GM18861 (cell line): Measurements from ENCODE around the gene HPSE2.

ENCODE experiments used
- ATAC-seq: cut with Tn5 transposase; IDR thresholded peaks from one replicate; pipeline ENCODE4 v1.9.1; 2021; ENCODE audit not compliant: unreplicated experiment

HPSE2 gene

DNA sequence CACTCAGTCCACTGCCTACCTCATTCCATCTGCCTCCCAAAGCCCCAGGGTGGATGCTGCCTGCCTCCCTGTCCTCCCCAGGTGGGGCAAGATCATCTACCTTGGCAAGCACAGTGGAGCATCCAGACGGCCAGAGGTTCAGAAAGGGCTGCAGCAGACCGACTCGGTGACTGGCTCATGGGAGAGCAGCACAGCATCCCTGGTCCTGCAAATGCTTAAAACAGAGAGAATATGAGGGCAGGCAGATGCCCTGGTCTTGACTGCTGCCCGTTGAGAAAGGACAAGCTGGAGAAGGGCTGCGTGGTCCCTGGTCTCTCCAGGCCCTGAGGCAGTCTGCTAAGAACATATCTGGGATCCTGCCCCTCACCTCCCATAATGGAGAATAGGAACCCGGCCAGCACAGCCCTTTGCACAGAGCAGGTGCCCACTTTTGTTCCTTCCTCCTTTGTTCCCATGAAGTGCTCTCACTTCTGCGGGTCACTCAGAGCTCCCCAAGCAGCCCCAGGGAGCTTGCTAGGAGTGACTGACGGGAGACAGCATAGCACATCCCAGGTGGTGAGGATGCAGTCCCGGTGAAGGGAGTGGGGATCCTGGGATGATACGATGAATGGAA, 790.3 kb downstream of the HPSE2 start:
- no peak for ATAC-seq

DNA sequence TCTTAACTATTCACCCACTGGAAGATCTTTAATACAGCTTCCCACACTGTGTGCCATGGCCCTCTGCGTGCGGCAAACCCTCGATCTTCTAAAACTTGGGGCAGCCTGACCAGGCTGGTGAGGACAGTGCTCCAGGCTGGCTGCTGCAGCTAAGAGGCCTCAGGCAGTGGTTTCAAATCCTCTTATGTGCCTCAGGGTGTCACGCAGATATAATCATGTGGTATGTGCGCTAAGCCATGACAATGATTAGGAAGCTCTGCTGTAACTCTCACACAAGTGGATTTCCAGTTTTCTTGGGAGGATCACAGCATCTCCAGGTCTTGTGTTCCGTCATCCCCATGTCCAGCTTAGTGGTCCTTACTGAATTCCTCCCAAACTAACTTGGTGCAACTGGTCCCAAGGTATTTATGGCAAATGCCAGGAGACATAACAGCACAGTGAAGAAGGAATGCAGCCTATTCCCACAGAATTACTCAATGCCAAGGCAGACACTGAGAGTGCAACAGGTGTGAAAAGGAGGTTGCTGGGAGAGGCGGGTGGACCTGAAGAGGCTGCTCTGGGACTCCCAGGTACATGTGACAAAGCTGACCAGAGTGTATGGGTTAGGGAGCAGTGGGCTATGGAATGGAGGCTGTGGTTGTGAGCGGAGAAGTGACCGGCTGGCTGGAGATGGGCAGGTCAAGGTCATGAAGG, 791.2 kb downstream of the HPSE2 start:
- ATAC-seq = no peak

DNA sequence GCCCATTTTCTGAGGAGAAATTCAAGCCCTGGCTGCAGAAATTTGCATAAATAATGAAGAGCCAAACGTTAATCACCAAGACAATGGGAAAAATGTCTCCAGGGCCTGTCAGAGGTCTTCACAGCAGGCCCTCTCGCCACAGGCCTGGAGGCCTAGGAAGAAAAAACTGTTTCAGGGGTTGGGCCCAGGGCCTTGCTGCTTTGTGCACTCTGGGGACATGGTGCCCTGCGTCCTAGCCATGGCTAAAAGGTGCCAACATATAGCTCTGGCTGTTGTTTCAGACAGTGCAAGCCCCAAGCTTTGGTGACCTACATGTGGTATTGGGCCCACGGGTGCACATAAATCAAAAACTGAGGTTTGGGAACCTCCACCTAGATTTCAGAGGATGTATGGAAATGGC, 796.9 kb downstream of the HPSE2 start:
- ATAC-seq = no peak

DNA sequence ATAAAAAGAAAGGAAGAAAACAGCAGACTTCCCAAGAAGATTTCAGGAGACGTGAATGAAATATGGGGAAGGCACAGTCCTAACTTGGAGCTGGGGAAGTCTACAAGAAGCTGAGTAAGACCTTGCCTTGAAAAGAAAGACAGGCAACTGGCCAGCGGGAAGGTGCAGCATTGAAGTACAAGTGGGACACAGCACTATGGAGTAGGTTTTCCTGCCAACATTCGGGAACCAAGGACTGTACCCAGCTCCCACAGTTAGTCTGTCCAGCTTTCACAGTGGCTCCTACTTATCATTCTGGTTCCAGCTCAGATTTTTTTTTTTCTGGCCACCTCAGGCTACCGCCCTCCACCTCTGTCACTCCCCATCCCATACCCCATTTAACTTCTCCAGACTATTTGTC, 798.9 kb downstream of the HPSE2 start:
- ATAC-seq = no peak

DNA sequence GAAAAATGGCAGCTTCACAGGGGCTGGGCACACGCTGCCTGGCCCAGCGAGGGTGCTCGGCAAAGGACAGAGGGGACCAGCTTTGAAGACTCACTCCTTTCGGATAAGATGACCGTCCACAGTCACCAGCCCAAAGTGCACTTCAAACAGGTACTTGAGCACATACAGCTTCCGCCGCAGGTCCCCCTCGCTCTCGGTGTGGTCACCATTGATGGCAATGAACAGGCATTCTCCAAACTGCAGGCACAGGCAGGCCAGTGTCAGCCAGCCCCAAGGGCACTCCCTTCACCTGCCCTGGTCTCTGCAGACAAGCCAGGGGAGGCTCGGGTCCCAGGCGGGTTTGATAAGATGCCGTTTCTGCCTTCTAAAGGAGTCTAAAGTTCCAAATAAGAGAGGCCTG, 800.5 kb downstream of the HPSE2 start:
- ATAC-seq = no peak

DNA sequence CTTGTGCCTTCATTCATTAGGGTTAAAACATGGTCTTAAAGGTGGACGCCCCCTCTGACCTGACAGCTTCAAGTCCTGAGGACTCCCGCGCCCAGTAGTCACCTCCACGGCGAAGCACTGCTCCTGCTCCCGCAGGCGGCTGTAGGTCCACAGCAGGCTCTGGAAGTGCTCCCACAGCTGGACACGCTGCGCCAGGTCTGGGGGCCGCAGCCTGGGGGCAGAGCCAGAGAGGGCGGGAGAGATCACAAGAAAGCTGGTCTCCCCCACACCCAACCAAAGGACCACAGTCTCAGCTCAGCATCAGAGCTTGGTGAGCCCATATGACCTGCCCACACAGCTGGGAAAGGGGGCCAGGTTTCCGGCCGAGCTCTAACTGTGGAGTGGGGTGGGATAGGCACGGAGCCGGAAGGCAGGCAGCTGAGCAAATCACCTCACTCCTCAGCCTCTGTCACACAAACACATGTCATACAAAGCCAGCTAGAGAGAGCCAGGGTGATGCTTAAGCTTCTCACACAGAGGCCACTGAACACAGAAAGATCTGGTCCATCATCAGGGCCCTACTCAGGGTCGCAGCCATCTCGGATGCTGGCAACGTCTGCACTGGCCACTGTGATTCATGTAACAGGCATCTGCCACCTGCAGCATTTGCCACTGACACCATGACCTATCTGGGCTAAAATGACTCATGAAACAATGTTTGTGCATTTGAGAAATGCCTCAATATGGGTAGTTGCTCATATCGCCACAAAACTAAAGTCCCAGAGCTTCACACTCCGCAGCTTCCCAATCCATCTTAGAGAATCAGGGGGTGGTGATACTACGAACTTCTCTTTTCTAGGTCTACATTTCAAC, 801.5 kb downstream of the HPSE2 start:
- ATAC-seq = no peak

DNA sequence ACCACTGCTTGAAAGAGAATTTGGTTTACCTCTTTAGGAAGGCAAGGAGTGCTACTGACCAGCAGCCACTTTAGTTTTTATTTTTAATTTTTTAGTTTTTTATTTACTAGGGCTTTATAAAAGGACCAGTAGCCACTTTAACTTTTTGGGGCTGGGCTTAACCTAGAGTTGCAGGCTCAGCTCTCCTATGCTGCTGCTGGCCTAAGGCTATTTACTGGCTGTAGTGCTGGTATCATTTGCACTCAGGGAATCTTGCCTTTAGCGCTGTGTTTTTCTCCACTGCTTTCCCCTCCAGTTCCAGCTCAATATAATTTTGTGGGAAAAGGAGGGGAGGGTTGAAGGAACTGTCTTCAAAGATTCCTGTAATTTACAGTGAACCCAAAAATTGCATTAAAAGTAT, 802.3 kb downstream of the HPSE2 start:
- no peak for ATAC-seq

DNA sequence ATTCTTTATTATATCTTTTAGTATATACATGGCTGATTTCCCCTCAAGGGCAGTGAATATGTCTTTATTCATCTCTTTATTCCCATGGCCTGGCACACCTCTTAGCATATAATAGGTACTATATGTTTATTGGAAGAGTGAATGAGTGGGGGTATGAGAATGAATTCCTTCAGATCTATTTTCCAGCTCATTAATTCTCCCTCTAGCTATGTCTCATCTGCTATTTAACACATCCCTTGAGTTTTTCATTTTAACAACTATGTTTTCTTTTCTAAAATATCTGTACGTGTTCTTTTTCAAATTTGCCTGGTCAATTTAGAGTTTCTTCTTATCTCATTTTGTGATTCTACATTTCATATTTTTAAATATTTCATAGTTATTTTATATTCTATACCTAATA, 803.3 kb downstream of the HPSE2 start:
- ATAC-seq = no peak

DNA sequence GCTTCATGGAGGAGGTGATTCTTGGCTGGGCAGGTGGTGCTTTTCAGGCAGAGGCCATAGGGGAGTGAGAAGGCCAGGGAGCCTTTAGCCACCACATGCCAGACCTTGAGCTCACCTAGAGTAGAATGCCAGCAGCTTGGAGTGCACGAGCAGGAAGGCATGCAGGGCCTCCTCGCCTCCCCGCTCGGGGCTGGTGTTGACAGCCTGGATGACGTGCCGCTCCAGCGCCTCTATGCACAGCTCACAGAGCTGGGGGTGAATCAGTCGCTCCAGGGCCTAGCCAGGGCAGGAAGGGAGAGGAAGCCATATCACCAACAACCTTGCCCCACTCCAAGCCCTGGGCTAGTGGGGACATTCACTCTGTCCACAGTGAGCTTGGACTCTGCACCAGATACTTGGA, 804.6 kb downstream of the HPSE2 start:
- ATAC-seq = no peak

DNA sequence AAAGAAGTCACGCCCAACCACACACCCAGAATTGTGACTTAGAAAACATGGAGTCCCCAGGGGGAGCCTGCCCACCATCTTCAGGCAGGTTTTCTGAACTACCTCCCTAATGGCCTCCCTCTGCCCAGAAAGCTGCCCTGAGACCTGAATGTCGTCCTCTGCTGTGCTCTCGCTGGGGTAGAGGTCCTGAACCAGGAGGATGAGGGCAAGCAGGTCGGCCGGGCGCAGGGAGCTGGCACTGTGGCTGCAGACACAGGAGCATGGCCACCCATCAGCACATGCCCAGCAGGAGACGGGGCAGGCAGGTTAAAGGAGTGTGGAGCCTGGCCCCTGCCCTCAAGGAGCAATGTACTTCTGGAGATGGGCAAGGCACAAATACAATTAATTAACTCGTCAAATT, 805.2 kb downstream of the HPSE2 start:
- ATAC-seq = no peak

DNA sequence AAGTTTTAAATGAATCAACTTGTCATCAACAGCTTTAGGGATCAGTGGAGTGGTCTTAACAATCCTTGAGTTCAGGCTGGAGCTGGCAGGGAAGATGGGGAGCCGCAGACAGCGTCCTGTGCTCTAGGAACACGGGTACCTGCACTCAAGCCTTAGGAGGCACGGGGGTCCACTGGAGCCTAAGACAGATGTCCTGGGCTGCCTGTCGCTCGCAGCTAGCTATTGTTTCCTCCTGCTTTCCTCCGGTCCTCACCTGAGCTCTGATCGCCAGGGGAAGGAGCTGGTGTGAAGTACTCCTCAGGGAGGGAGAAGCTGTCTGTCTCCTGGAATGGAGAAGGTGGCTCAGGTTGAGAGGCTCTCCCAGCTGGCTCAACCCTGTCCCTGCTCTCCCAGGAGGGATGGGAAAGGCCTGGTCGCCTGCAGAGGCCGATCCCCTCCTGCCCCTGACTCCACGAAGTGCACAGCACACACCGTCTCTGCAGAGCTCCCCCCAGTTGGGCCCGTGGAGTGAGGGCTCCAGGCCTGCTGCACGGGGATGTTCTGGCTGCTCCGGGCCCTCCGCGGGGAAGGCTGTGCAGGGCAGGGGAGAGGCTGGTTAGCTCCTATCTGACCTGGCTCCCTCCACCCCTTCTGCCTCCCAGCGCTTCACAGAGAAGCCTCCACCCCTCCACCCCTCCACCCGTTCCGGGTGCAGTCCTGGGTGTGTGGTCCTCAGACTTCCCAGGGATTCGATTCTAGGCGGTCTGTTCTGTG, 806.2 kb downstream of the HPSE2 start:
- ATAC-seq = no peak

DNA sequence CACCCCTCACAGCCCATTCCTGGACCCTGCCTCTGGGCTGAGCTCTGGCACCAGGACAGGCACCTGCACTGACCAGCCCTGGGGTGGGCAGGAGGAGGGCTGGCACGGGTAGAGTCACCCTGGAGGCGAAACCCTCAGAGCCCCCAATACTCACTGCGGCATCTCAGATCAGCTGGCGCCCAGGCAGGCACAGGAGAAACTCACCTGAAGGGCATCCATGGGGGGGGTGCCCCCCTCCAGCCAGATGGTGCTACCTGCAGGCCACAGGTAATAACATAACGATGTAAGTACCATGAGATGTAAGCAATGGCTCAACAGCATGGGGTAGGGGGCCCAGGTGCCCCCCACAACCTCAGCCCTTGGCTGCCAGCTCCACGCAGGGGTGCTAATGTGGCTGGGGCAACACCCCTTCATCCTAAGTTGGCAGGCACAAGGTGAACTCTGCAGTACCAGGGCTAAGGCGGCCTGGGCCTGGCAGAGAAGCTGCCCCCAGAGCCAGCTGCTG, 808.6 kb downstream of the HPSE2 start:
- no peak for ATAC-seq

DNA sequence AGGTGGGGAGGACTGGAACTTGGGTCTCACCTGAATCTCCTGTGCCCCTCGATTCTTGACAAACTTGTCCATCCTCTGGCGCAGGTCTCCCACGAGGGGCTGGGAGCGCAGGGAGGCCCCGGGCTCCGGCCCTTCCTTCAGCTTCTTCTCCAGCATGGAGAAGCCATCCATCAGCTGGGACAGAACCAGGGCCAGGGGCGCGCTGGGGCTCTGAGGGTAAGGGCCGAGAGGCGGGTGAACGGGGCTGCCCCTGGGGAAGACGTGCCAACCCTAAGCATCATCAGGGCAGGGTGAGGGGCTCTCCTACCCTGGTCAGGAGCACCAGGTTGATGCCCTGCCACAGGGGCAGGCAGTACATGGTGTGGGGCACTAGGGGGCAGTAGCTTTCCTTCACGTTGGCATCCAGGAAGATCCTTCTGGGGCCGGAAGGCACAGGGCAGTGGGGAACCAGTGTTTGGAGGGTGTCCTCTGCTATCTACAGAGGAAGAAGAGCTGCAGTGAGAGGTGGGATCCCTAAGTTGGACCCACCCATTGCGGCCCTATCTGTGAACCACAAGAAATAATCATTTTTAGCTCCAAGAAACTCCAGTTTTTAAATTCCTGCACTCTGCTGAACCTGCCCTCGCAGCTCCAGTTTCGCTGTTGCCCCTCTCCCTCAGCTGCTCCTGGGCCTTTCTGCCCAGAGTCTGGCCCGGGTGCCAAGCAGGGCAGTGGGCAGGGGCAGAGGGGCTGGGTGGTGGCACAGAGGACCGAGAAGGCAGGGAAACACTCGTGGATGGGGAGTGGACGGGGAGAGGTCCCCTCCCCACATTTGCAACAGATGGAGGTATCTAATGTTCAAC, 809.9 kb downstream of the HPSE2 start:
- peak; percentile 75 for ATAC-seq

DNA sequence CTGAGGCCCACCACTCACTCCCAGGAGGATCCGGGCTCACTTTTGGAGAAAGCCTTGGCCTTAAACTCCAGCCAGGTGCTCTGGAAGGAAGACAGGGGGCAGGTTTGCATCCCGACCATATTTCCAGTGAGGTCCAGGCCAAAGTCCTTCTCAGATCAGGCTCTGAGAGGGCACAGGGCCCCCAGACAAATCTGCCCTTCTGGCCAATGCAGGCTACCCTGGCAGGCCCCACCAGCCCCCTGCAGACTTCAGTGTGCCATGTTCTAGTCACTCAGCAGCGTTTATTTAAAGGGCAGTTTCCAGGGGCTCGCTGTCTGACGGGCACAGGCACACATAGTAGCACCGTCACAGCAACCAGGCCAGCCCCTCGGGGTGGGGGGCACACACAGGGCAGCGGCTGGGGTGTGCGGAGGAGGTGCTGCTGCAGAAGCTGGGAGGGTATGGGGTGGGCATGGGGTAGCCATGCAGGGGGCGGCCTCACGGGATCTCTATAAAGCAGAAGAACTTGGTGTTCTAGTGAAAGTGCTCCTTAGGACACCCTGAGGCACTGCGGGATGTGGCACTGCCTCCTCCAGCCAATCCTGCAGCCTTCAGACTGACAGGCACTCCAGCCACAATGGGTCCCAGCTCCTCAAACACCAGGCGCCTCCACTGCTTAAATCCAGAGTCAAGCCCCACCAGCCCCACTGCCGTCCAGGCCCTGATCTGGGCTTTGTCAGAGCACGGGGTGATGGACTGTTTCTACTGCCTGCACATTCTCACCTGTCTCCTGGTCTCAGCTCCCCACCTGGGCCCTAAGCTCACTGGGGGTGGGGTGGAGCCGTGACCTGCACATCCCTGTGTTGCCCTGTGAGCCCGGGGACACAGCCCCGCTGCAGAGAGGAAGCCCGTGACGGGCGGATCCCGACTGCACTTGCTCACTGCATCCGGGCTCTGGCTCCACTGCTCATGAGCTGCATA, 811.1 kb downstream of the HPSE2 start:
- no peak for ATAC-seq

DNA sequence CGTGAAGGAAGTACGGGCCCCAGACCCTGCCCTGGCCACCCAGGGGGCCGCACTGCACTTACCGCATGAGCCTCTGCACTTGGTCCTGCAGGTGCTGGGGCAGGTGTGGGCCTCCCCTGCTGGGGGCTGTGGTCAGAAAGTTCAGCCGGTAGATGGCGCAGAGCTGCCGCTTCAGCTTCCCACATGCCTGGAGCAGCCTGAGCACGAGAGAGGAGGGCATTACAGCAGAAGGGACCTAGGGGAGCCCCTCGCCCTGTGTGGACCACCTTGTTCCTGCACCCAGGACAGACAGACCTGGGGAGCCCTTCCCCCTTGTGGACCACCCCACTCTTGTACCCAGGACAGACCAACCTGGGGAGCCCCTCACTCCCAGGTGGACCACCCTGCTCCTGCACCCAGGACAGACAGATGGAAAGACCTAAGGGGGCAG, 811.9 kb downstream of the HPSE2 start:
- ATAC-seq = no peak

DNA sequence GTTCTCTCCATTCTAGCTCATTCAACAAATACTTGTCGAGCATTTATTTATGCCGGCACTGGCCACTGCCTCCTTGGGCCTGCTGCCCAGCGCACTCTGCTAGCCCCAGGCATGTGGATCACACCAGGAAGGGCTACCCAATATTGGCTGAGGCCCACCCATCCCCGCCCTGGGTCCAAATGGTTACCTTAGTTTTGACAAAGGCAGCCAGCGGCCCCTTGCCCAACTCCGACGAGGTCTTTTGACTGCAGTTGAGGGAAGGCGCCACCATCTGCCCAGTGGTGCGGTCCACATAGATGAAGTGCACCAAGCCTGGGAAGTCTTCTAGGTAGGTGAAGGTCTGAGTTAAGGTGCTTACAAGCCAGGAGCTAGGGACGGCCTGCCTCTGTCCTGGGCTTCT, 813.5 kb downstream of the HPSE2 start:
- no peak for ATAC-seq

DNA sequence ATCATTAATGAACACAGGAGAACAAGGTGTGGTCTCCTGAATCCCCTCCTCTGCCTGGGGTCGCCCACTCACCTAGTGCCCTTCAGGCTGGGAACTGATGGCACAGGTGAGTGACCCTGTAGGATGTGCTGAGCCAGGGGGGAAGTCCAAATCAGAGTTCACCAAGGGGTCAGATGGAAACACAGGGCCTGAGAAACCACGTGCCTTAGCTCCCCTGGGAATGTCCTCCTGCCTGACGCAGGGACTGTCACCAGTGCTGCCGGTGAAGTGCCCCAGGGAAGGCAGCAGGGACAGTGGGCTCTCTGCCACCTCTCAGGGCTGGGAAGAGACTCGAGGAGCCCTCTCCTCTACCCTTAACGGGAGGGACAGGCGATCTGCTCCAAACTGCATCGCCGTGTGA, 814.9 kb downstream of the HPSE2 start:
- no peak for ATAC-seq

DNA sequence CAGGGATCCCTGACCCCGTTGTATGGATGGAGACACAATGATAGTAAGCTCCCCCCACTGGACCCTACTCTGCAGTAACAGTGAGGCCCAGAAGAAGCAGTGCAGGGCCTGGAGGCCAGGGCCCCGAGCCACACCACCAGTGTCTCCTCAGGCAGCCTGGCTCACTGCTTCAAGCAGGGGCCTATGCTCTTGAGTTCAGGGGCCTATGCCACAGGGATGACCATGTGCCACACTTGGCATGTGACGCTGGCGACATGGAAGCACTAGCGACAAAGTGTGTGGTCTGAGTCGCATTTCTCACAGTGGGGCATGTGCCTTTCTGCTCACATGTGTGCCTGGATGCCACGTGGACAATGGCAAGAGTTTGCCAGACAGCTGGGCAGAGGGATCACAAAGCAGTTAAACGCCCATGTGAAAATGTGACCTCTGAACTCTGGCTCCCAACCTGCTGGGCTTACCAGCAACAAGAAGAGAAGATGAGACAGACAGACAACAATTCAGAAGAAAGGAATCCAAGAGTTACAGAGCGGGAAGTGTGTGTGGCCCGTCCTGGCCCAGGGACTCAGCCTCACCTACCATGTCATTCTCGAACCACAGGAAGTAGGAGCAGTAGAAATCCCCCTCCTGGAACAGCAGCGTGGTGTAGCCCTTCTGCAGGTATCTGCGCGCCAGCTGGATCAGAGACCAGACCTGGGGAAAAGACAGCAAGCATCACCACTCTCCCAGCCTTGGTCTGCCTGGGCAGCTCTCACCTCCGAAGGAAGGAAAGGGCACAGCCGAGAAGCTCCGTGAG, 816.0 kb downstream of the HPSE2 start:
- ATAC-seq = no peak
